Measurements from ENCODE around the gene PROCR.

DNA sequence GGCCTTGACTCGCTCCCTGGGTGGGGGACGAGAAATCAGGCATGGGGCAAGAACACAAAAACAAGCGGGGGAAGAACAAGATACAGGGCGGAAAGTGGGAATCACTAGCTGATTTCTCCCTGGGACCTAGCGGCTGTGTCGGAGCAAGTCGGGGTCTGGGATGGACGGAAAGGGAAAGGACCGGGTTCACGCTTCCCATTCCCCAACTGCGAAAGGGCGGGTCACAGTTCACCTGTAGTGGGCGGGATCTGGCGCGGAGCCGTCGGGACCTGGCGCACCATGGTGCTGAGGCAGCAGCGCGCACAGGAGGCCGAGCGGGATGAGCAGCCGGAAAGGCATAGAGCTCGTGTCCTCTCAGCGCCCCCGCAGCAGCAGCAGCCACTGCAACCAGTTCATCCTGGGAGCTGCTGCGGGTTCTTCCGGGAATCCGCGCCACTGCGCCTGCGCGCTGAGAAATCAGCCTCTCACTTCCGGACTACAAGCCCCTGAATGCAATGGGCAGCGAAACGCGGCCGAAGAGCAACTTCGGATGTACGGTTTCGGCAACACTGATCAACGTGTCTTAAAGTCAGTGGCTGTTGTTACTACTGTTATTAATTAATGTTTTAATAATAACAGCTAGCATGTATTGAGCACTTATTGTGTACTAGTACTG lies 24.8 kb upstream of the PROCR start, which contains the start of gene EDEM2:
- TF ChIP-seq, protein P1, sequence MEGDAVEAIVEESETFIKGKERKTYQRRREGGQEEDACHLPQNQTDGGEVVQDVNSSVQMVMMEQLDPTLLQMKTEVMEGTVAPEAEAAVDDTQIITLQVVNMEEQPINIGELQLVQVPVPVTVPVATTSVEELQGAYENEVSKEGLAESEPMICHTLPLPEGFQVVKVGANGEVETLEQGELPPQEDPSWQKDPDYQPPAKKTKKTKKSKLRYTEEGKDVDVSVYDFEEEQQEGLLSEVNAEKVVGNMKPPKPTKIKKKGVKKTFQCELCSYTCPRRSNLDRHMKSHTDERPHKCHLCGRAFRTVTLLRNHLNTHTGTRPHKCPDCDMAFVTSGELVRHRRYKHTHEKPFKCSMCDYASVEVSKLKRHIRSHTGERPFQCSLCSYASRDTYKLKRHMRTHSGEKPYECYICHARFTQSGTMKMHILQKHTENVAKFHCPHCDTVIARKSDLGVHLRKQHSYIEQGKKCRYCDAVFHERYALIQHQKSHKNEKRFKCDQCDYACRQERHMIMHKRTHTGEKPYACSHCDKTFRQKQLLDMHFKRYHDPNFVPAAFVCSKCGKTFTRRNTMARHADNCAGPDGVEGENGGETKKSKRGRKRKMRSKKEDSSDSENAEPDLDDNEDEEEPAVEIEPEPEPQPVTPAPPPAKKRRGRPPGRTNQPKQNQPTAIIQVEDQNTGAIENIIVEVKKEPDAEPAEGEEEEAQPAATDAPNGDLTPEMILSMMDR (IDR thresholded peaks at IDR 0.05 in 4 of 5, conservative IDR thresholded peaks at IDR 0.05 in 1 of 5) = peak in 1 of 5 experiments; percentile 10
- TF ChIP-seq POLR2A (IDR thresholded peaks at IDR 0.05) = peak; percentile 35 to 39

Data from gastrocnemius medialis (tissue), 4 donors.